OCI-LY1 (cell line): ENCODE measurements around the gene COL23A1.

ENCODE experiments used
- H2AFZ ChIP-seq: fragments of 200-600 bp; sonication (generic), shearing (Covaris generic); 2 replicates; pipeline ENCODE4 v1.6.0; 2014; ENCODE audit warnings: antibody characterized with exemption, mild to moderate bottlenecking, low read length
- H3F3A ChIP-seq: fragments of 200-600 bp; sonication (generic), shearing (Covaris generic); 2 replicates; pipeline ENCODE4 v1.6.0; 2014; ENCODE audit warnings: mild to moderate bottlenecking, antibody characterized with exemption, low read length, moderate library complexity; ENCODE audit not compliant: insufficient read depth
- H3K27ac ChIP-seq: fragments of 200-600 bp; sonication (generic); 2 replicates; pipeline ENCODE4 v1.5.1; 2014; ENCODE audit warnings: low read length, mixed run types, mild to moderate bottlenecking, low read depth; ENCODE audit not compliant: poor library complexity, severe bottlenecking
- H3K27me3 ChIP-seq: fragments of 200-600 bp; sonication (generic); 2 replicates; pipeline ENCODE4 v1.6.0; 2014; ENCODE audit warnings: antibody characterized with exemption, mild to moderate bottlenecking, low read length, moderate library complexity; ENCODE audit not compliant: insufficient read depth
- H3K36me3 ChIP-seq: fragments of 200-600 bp; sonication (generic); 2 replicates; pipeline ENCODE4 v1.6.1; 2014; ENCODE audit warnings: mild to moderate bottlenecking, antibody characterized with exemption, low read length, moderate library complexity, mixed read lengths; ENCODE audit not compliant: insufficient read depth
- H3K4me1 ChIP-seq: fragments of 200-600 bp; sonication (generic); 2 replicates; pipeline ENCODE4 v1.5.1; 2014; ENCODE audit warnings: mild to moderate bottlenecking, low read length, moderate library complexity; ENCODE audit not compliant: insufficient read depth, severe bottlenecking
- H3K4me2 ChIP-seq: fragments of 200-600 bp; sonication (generic), shearing (Covaris generic); 2 replicates; pipeline ENCODE4 v1.6.1; 2014; ENCODE audit warnings: low read length
- H3K4me3 ChIP-seq: fragments of 200-600 bp; sonication (generic); 2 replicates; pipeline ENCODE4 v1.5.1; 2014; ENCODE audit warnings: low read length, low read depth, mild to moderate bottlenecking, mixed read lengths; ENCODE audit not compliant: poor library complexity, severe bottlenecking
- H3K79me2 ChIP-seq: fragments of 200-600 bp; shearing (Covaris generic); 2 replicates; pipeline ENCODE4 v1.6.1; 2016; ENCODE audit warnings: mixed run types, low read length, mixed read lengths; ENCODE audit not compliant: insufficient read depth
- H3K9ac ChIP-seq: fragments of 200-600 bp; sonication (generic), shearing (Covaris generic); 2 replicates; pipeline ENCODE4 v1.6.1; 2014; ENCODE audit warnings: mild to moderate bottlenecking, low read length, mixed read lengths
- H3K9me2 ChIP-seq: fragments of 200-600 bp; sonication (generic), shearing (Covaris generic); 2 replicates; pipeline ENCODE4 v1.6.1; 2014; ENCODE audit warnings: low read depth, mild to moderate bottlenecking, low read length, mixed read lengths
- H3K9me3 ChIP-seq: fragments of 200-600 bp; shearing (Covaris generic); 2 replicates; pipeline ENCODE4 v1.6.1; 2014; ENCODE audit warnings: low read length, mixed read lengths
- H4K20me1 ChIP-seq: fragments of 200-600 bp; sonication (generic), shearing (Covaris generic); 2 replicates; pipeline ENCODE4 v1.6.0; 2016; ENCODE audit warnings: mild to moderate bottlenecking, low read length; ENCODE audit not compliant: insufficient read depth
- EZH2 ChIP-seq: fragments of 200-600 bp; sonication (generic), shearing (Covaris generic); IDR thresholded peaks from 2 replicates; pipeline ENCODE4 v1.8.0; 2017; ENCODE audit warnings: borderline replicate concordance, mixed run types, mild to moderate bottlenecking, antibody characterized with exemption, low read length, moderate library complexity, mixed read lengths
- TF ChIP-seq, protein P1 (sequence below): fragments of 200-600 bp; sonication (generic), shearing (Covaris generic); IDR thresholded peaks from 2 replicates; pipeline ENCODE4 v1.5.1; 2017; ENCODE audit warnings: mild to moderate bottlenecking, antibody characterized with exemption, low read length, moderate library complexity, mixed read lengths

The COL23A1 gene

DNA sequence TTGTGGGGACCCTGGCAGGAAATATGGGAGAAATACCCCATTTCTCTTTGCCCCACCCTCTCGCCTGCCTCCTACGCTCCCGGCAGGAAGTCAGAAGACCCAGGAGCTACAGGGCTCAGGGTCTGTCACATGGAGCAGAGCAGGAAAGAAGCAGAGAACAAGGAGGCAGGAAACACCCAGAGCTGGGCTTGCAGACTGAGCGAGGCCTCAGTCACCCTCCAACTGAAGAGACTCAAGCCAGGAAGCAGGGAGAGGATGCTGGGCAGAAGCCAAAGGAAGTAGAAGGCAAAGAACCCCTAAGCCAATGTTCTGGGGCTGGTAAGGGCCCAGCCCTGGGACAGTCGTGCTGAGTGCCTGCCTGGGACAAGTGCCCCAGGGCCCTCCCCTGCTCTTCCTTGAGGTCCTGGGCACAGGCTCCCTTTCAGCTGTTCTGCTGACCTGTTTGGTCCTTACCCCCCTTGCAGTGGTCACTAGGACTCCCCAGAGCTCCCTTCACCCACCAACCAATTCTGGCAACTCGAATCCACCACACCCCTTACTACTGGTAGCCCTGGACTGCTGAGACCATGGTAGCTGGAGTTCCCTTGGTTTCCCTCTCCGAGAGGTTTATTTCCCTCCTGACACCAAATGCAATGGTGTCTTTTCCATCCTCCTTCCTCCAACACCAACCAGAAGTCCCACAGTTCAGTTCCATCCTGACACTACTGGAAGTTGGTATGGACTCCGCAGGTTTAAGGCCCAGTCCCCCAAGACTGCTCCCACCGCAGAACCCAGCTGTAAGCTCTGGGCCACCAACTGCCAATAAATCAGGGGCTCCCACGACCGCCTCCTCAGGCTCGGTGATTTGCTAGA lies 157.5 kb downstream of the COL23A1 start:
- Histone ChIP-seq H3K9me3 (no peaks in the 10 kb centered on the region), H3K27ac (no peak overlapping the region), H3K9me2 (no peaks in the 10 kb centered on the region), H3K9ac (no peak overlapping the region), H3K4me2 (no peak overlapping the region), H3F3A (no peaks in the 10 kb centered on the region), H3K27me3 (no peaks in the 10 kb centered on the region), H3K4me3 (no peak overlapping the region), H4K20me1 (no peaks in the 10 kb centered on the region), H3K79me2 (no peaks in the 10 kb centered on the region), H2AFZ (no peak overlapping the region), H3K4me1 (no peaks in the 10 kb centered on the region), H3K36me3 (no peaks in the 10 kb centered on the region)
- TF ChIP-seq EZH2, result no peak
- TF ChIP-seq, protein P1, sequence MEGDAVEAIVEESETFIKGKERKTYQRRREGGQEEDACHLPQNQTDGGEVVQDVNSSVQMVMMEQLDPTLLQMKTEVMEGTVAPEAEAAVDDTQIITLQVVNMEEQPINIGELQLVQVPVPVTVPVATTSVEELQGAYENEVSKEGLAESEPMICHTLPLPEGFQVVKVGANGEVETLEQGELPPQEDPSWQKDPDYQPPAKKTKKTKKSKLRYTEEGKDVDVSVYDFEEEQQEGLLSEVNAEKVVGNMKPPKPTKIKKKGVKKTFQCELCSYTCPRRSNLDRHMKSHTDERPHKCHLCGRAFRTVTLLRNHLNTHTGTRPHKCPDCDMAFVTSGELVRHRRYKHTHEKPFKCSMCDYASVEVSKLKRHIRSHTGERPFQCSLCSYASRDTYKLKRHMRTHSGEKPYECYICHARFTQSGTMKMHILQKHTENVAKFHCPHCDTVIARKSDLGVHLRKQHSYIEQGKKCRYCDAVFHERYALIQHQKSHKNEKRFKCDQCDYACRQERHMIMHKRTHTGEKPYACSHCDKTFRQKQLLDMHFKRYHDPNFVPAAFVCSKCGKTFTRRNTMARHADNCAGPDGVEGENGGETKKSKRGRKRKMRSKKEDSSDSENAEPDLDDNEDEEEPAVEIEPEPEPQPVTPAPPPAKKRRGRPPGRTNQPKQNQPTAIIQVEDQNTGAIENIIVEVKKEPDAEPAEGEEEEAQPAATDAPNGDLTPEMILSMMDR, result no peak

DNA sequence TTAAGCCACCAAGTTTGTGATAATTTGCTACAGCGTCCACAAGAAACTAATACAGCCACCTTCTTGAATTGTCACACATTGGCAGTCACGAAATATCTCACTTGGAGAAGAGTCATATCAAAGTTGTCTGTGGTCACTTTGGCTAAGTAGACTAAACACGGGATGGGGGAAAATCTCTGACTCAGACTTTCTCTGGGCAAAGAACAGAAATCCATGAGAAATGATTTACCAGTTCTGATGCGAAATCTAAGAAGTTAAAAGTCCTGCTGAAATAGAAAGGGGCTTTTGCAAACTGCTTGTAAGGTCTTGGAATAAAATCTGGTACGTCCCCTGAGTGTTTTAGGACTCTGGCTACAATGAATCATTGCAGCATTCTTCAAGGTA lies 158.4 kb downstream of the COL23A1 start:
- Histone ChIP-seq H3K4me2 (no peak overlapping the region), H3K9me2 (no peaks in the 10 kb centered on the region), H4K20me1 (no peaks in the 10 kb centered on the region), H3K9me3 (no peaks in the 10 kb centered on the region), H3K4me3 (no peak overlapping the region), H3K79me2 (no peaks in the 10 kb centered on the region), H3K4me1 (no peaks in the 10 kb centered on the region), H3F3A (no peaks in the 10 kb centered on the region), H2AFZ (no peak overlapping the region), H3K27ac (no peak overlapping the region), H3K27me3 (no peaks in the 10 kb centered on the region), H3K9ac (no peak overlapping the region), H3K36me3 (no peaks in the 10 kb centered on the region)
- TF ChIP-seq EZH2, result no peak
- TF ChIP-seq, protein P1, result no peak

DNA sequence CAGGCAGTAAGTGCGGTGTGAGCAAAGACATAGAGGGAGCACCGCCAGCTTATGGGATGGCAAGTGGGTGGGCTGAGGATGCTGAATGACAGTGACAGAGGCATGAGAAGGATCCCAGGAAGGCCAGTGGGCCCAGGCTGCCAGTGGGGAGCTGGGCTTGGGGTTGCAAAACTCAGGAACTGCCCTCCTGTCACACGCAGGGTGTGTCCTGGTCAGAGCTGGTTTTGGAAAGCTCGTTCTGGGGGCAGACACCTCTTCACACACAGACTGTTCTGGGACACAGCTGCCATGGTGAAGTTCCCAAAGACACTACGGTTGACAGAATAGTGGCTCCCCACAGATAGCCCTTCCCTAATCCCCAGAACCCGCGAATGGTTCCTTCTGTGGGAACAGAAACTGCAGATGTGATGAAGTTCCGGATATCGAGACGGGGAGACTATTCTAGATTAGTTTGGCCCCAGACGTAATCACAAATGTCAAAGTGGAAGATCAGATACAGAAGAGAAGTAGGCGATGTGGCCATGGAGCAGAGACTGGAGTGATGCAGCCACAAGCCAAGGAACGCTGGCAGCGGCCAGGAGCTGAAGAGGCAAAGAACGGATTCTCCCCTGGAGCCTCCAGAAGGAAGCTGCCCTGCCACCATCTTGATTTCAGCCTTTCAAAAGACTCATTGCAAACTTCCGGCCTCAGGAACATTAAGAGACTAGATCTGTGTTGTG lies 159.0 kb downstream of the COL23A1 start:
- Histone ChIP-seq H3K27ac (no peak overlapping the region), H3K9me3 (no peaks in the 10 kb centered on the region), H3K27me3 (no peaks in the 10 kb centered on the region), H3K36me3 (no peaks in the 10 kb centered on the region), H3K4me3 (no peak overlapping the region), H3K4me1 (no peaks in the 10 kb centered on the region), H3F3A (no peaks in the 10 kb centered on the region), H2AFZ (no peak overlapping the region), H4K20me1 (no peaks in the 10 kb centered on the region), H3K4me2 (no peak overlapping the region), H3K79me2 (no peaks in the 10 kb centered on the region), H3K9me2 (no peaks in the 10 kb centered on the region), H3K9ac (no peak overlapping the region)
- TF ChIP-seq EZH2, result no peak
- TF ChIP-seq, protein P1, result no peak
